Measurements from ENCODE around the gene ABCA3. TPM values are rescaled to one million over a fixed set of nuclear protein-coding genes. Genes with fewer than 3 reads are reported as not detected.

The ABCA3 gene
- total RNA-seq, 2 experiments from 2014 or later, result 7.0 to 7.7 TPM

GRCh38 chr16:2366660-2367309 lies 26.3 kb upstream of the ABCA3 start:
- peaks cover 58% of the 10 kb centered on the region for H3K27me3 Mint-ChIP-seq
- TF ChIP-seq CTCF (IDR thresholded peaks at IDR 0.05), result no peak
- peaks cover 17 to 34% of the 10 kb centered on the region in 2 experiments for H3K27me3 ChIP-seq (ENCODE audit: control insufficient read depth in 1 of 2, insufficient read depth in 2 of 2, low read length in 2 of 2)
- H3K4me3 ChIP-seq (ENCODE audit: low read length), result no peak overlapping the region
- no peak overlapping the region for H3K27ac ChIP-seq (ENCODE audit: low read depth in 1 of 2, low read length in 2 of 2)
- ChIA-PET CTCF (no interaction called here), POLR2A (no interaction called here)
- peak in 1 of 14 experiments; percentile 17 for DNase-seq
- H3K4me1 Mint-ChIP-seq (ENCODE audit: low read depth), result no peaks in the 10 kb centered on the region
- no peaks in the 10 kb centered on the region for H3K4me1 ChIP-seq (ENCODE audit: insufficient read depth, low read length)
- no peak for ATAC-seq (ENCODE audit: poor library complexity)
- no peaks in the 10 kb centered on the region for H3K36me3 ChIP-seq (ENCODE audit: insufficient read depth, low read length)
- H3K9me3 Mint-ChIP-seq, result no peaks in the 10 kb centered on the region
- no peaks in the 10 kb centered on the region for H3K9me3 ChIP-seq (ENCODE audit: control insufficient read depth in 1 of 2, insufficient read depth in 1 of 2, low read length in 2 of 2)
- H3K36me3 Mint-ChIP-seq (ENCODE audit: low read depth), result no peaks in the 10 kb centered on the region
- intact Hi-C loops (cut with DNase I, micrococcal nuclease), result loop anchor here in 1 of 2 experiments (5.0 kb wide), 1 partner anchor 39 kb away; no protein-coding TSS in a partner anchor
- no peak overlapping the region for H3K4me3 Mint-ChIP-seq
- H3K27ac Mint-ChIP-seq, result no peak overlapping the region

- Histone ChIP-seq H3K36me3 (ENCODE audit: insufficient read depth, low read length) (no peaks in the 10 kb centered on the region), H3K4me3 (ENCODE audit: low read length) (no peak overlapping the region), H3K4me1 (ENCODE audit: insufficient read depth, low read length) (no peaks in the 10 kb centered on the region), H3K27me3 (ENCODE audit: control insufficient read depth in 1 of 2, insufficient read depth in 2 of 2, low read length in 2 of 2) (peaks cover 17 to 26% of the 10 kb centered on the region in 2 experiments), H3K27ac (ENCODE audit: low read depth in 1 of 2, low read length in 2 of 2) (no peak overlapping the region), H3K9me3 (ENCODE audit: control insufficient read depth in 1 of 2, insufficient read depth in 1 of 2, low read length in 2 of 2) (no peaks in the 10 kb centered on the region)
- intact Hi-C loops (cut with DNase I, micrococcal nuclease), result loop anchor here in 1 of 2 experiments (5.0 kb wide), 1 partner anchor 38 kb away; no protein-coding TSS in a partner anchor
- Mint-ChIP-seq H3K4me3 (no peak overlapping the region), H3K27ac (no peak overlapping the region), H3K36me3 (ENCODE audit: low read depth) (no peaks in the 10 kb centered on the region), H3K9me3 (no peaks in the 10 kb centered on the region), H3K27me3 (peaks cover 58% of the 10 kb centered on the region), H3K4me1 (ENCODE audit: low read depth) (no peaks in the 10 kb centered on the region)
- CTCF ChIA-PET, result no interaction called here
- ATAC-seq (ENCODE audit: poor library complexity) (no peak), DNase-seq (no peak)
- POLR2A ChIA-PET, result no interaction called here
- no peak for TF ChIP-seq CTCF (IDR thresholded peaks at IDR 0.05)
These were observed 25.1 kb upstream of the ABCA3 start for GRCh38 chr16:2365397-2366294.

- peaks cover 58% of the 10 kb centered on the region for H3K27me3 Mint-ChIP-seq
- Histone ChIP-seq H3K4me1 (ENCODE audit: insufficient read depth, low read length) (no peaks in the 10 kb centered on the region), H3K27ac (ENCODE audit: low read depth in 1 of 2, low read length in 2 of 2) (no peak overlapping the region), H3K27me3 (ENCODE audit: control insufficient read depth in 1 of 2, insufficient read depth in 2 of 2, low read length in 2 of 2) (peaks cover 19 to 27% of the 10 kb centered on the region in 2 experiments), H3K9me3 (ENCODE audit: control insufficient read depth in 1 of 2, insufficient read depth in 1 of 2, low read length in 2 of 2) (no peaks in the 10 kb centered on the region), H3K36me3 (ENCODE audit: insufficient read depth, low read length) (no peaks in the 10 kb centered on the region), H3K4me3 (ENCODE audit: low read length) (no peak overlapping the region)
- H3K4me3 Mint-ChIP-seq, result no peak overlapping the region
- H3K4me1 Mint-ChIP-seq (ENCODE audit: low read depth), result no peaks in the 10 kb centered on the region
- TF ChIP-seq CTCF (IDR thresholded peaks at IDR 0.05), result no peak
- intact Hi-C loops (cut with DNase I, micrococcal nuclease), result loop anchor here in 1 of 2 experiments (5.0 kb wide), 1 partner anchor 37 kb away; no protein-coding TSS in a partner anchor
- DNase-seq (no peak), ATAC-seq (ENCODE audit: poor library complexity) (no peak)
- ChIA-PET POLR2A (no interaction called here), CTCF (no interaction called here)
- no peak overlapping the region for H3K27ac Mint-ChIP-seq
- no peaks in the 10 kb centered on the region for H3K9me3 Mint-ChIP-seq
- no peaks in the 10 kb centered on the region for H3K36me3 Mint-ChIP-seq (ENCODE audit: low read depth)
These were observed 24.2 kb upstream of the ABCA3 start for GRCh38 chr16:2364638-2365210.
